Measurements from ENCODE around the gene THG1L. TPM values are rescaled to one million over a fixed set of nuclear protein-coding genes. Genes with fewer than 3 reads are reported as not detected.

The THG1L gene
- total RNA-seq, 1 experiment from 2014 or later: 12.9 TPM

- Histone ChIP-seq H3K18ac (ENCODE audit: insufficient read length, low read depth, low read length) (no peak overlapping the region), H3K4me1 (ENCODE audit: insufficient read depth, low read length) (no peaks in the 10 kb centered on the region), H3K79me2 (ENCODE audit: insufficient read depth, low read length) (no peaks in the 10 kb centered on the region), H2BK12ac (ENCODE audit: insufficient read length, low read depth, low read length) (no peak overlapping the region), H2BK5ac (ENCODE audit: insufficient read length, low read length) (no peak overlapping the region), H3K27me3 (ENCODE audit: insufficient read depth, low read length) (no peaks in the 10 kb centered on the region), H3K23ac (ENCODE audit: insufficient read length, low read depth, low read length) (no peak overlapping the region), H4K5ac (ENCODE audit: insufficient read length, low read depth, low read length) (no peak overlapping the region), H2AFZ (ENCODE audit: low read length) (no peak overlapping the region), H3T11ph (ENCODE audit: low read length) (no peak overlapping the region), H3K14ac (ENCODE audit: insufficient read depth, low read length) (no peak overlapping the region), H4K8ac (replicated peaks; ENCODE audit: insufficient read length, low read depth, low read length) (no peak overlapping the region), H3K9ac (ENCODE audit: extremely low read depth, insufficient read length, low read length) (no peak overlapping the region), H3K79me1 (ENCODE audit: insufficient read depth, low read depth, low read length, poor library complexity, severe bottlenecking) (no peaks in the 10 kb centered on the region), H4K20me1 (ENCODE audit: control insufficient read depth, insufficient read depth, insufficient read length) (no peaks in the 10 kb centered on the region), H3K23me2 (ENCODE audit: insufficient read length, low read depth, low read length, poor library complexity, severe bottlenecking) (no peaks in the 10 kb centered on the region), H4K91ac (ENCODE audit: insufficient read length, low read depth, low read length) (no peak overlapping the region), H2AK5ac (ENCODE audit: insufficient read length, low read length) (no peak overlapping the region), H2BK120ac (ENCODE audit: low read depth, low read length, poor library complexity, severe bottlenecking) (no peak overlapping the region), H3K56ac (ENCODE audit: insufficient read length, low read depth, low read length) (no peak overlapping the region), H3K4ac (ENCODE audit: low read depth, low read length) (no peak overlapping the region), H2BK20ac (ENCODE audit: low read depth, low read length, poor library complexity, severe bottlenecking) (no peak overlapping the region), H2BK15ac (ENCODE audit: low read depth, low read length) (no peak overlapping the region), H3K27ac (ENCODE audit: insufficient read length, low read depth, low read length) (no peak overlapping the region), H3K9me3 (ENCODE audit: control insufficient read depth, low read depth, low read length) (no peaks in the 10 kb centered on the region), H3K4me2 (ENCODE audit: insufficient read depth, insufficient read length, low read length) (no peak overlapping the region)
- no peaks in the 10 kb centered on the region for H3K36me3 Mint-ChIP-seq (ENCODE audit: insufficient read depth in 1 of 3, low read depth in 3 of 3)
- no CpG with 5 or more reads among the region's 2 CpGs for WGBS (ENCODE audit: extremely low coverage, insufficient read length, low lambda C conversion rate)
- no peak overlapping the region for H3K27ac Mint-ChIP-seq
- H3K4me3 Mint-ChIP-seq: no peak overlapping the region
- no peak for TF ChIP-seq CTCF (conservative IDR thresholded peaks at IDR 0.05)
- no peaks in the 10 kb centered on the region for H3K9me3 Mint-ChIP-seq
- H3K27me3 Mint-ChIP-seq (ENCODE audit: low read depth): no peaks in the 10 kb centered on the region; the same call in 1 of the 2 replicates
- DNase-seq: no peak
- no peaks in the 10 kb centered on the region for H3K4me1 Mint-ChIP-seq
Observed at GRCh38 chr5:157710882-157711281, 20.3 kb upstream of the THG1L start.
